H4 (cell line): ENCODE measurements around the gene AK2. TPM values are rescaled to one million over a fixed set of nuclear protein-coding genes. Genes with fewer than 3 reads are reported as not detected.
"Not testable (repeated sequence)": the region's sequence is repeated elsewhere in the genome, so short reads cannot be mapped to it uniquely, and the experiment has no call there.

Source experiments
- DNase-seq: peaks from one replicate; pipeline ENCODE4 v3.0.0-alpha.2; 2015; ENCODE audit warnings: low spot score
- total RNA-seq: library from RNA; depleted of rRNA; stranded (reverse); fragments of >200 nt; shearing (Covaris generic); gene quantifications from 2 replicates; pipeline ENCODE4 v1.2.3, GENCODE V29; 2014; rRNA removed

The AK2 gene
- 178 and 192 TPM in 2 replicates for total RNA-seq

GRCh38 chr1:33036526-33037503, at the start of gene AK2:
Gene AK2, minus strand, starts transcription at chr1:33036883. Its CDS starts 55 bp downstream, at chr1:33036828.
- peak; percentile 99 for DNase-seq

GRCh38 chr1:33086384-33086850, 49.7 kb upstream of the AK2 start:
- peak; percentile 67 for DNase-seq

DNA sequence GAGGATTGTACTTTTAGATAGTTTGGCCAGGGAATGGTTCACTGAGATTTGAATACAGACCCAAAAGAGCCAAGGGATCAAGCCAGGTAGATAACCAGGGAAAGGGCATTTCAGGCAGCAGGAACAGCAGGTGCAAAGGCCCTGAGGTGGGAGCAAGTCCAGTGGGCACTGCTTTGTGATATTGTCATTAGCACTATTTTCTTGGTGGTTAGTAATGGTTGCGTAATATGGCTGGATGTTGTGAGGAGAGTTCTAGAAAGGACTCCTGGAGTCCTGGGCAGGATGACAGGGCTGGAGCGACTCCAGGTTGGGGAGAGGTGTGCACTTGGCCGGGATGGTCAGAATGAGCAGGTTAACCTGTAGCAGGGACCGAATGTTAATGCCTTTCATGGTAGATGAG, 48.6 kb upstream of the AK2 start:
- DNase-seq: no peak

DNA sequence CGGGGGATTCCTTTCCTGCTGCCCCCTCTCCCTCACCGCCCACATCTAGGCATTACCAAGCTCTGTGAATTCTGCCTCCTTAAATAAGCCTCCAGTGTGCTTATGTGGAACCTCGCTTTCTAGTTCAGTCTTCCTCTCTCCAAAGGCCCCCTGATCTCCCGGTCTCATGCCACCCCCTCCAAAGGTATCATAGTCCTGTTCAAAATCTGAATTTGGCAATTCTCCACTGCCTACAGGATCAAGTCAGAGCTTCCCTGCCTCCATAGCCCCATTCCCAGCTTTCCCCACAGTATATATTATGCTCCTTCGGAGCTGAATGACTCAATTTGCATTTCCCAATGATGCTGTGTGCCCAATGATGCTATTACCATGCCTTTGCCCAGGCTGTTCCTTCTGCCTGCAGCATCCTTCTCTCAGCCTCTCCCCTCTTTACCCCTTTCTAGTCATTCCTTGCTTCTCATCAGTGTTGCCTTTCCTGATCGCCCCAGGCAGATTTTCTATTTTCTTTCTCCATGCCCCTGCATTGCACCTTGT, 46.0 kb upstream of the AK2 start:
- no peak for DNase-seq

DNA sequence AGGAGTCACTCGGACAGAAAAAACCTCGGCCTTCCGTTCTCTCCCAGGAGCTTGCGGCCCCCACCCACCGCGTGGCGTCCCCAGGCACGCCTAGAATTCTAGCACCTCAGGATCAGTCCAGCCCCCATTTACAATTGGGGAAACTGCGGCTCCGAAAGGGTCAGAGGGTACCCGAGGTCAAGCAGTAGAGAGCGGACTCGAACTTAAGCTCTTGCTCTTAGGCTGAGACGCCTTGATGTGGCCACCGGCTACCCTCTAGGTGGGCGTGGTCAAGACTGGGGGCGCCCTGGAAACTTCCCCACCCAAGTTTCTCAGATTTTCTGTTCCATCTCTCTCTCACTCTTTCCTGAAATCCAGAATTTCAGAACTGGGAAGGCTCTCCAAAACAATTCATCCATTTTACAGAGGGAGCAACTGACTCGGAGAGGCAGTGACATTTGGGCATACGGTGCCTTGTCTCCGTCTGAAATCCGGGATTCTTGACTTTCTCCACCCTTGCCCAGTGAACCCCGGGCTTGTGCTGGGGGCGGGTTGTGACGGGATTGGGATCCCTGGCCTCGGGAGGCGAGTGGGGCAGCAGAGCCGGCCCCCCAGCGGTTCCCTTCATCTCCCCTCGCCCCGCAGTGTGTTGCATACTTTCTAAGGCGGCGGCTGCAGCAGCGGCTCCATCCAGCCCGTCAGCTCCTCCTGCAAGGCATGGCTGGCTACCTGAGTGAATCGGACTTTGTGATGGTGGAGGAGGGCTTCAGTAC, 45.0 kb upstream of the AK2 start:
- no peak for DNase-seq

DNA sequence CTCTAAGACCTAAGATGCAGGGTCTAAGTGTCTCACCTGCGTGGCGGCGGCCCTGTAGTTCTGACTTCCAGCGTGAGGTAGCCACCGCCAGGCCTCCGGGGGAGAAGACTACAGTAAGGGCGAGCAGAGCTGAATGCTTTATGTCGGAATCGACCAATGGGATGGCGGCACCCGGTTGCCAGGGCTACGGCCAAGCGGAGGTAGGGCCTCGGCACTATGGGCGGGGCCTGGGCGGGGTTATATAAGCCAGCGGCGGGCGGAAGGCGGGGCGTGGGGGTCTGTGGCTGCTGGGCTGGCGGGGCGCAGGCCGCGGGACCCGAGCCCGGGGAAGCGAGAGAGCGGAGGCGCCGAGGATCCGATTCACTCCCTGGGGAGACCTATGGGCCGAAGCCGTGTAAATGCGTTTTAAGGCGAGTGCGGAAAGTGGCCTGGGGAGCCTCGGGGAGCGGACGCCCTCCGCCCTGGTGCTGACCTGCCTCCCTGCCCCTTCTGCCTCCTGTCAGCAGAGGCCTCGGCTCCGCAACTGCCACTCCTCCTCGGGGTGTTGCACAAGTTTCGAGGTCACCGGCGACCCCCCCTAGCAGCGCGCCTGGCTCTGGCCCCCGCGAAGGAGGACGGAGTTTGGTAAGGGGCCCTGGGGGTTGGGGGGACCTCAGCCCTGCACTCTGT, 44.3 kb upstream of the AK2 start, which contains the start of gene AZIN2:
Gene AZIN2, plus strand, starts transcription at position 269 of the 669 bp plus-strand sequence. CDS start 1,097 bp downstream, outside the sequence.
- peak; percentile 94 for DNase-seq

- no peak for DNase-seq
Observed at GRCh38 chr1:33080373-33080772, 43.7 kb upstream of the AK2 start.

- no peak for DNase-seq
Observed at GRCh38 chr1:33078030-33078591, 41.4 kb upstream of the AK2 start.

- no peak for DNase-seq
Observed at GRCh38 chr1:33074193-33074945, 37.7 kb upstream of the AK2 start.

- DNase-seq: no peak
Observed at GRCh38 chr1:33072707-33073106, 36.0 kb upstream of the AK2 start.

DNA sequence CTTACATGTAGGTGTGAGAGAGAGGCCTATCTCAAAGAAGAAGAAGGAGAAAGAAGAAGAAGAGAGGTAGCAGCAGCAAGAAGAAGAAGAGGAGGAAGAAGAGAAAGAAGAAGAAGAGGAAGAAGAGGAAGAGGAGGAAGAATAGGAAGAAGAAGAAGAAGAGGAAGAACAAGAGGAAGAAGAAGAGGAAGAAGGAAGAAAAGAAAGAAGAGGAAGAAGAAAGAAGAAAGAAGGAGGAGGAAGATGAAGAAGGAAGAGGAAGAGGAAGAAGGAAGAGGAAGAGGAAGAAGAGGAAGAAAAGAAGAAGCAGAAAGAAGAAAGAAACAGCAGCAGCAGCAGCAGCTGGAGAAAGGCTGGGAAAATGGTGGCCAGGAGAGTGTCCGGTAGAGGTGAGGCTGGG, 33.9 kb upstream of the AK2 start:
- no peak for DNase-seq

GRCh38 chr1:33068108-33068507, 31.4 kb upstream of the AK2 start:
- not testable (repeated sequence) for DNase-seq

- DNase-seq: not testable (repeated sequence)
Observed at GRCh38 chr1:33066477-33066876, 29.8 kb upstream of the AK2 start.

DNA sequence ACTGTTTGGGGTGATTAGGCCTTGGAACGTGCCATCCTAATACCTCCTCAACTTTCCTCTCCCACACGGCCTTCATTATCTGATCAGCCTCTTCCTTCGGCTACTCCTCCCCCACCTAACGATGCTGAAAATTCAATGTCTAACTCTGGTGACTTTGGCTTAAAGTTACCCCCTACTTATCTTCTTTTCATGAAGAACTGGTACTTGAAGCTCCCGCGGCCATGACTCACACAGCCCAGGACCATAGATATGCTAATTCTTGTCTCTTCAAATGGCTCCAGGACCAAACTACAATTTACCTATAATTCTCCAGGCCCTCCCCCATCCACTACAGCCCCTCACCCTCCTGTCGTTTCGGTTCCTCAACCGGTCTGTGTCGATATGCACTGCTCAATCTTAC, 28.6 kb upstream of the AK2 start:
- no peak for DNase-seq

- DNase-seq: not testable (repeated sequence)
Observed at GRCh38 chr1:33064284-33064683, 27.6 kb upstream of the AK2 start.

GRCh38 chr1:33061834-33062233, 25.2 kb upstream of the AK2 start:
- DNase-seq: no peak

- peak; percentile 92 for DNase-seq
Observed at GRCh38 chr1:33060579-33061083, 23.9 kb upstream of the AK2 start.

DNA sequence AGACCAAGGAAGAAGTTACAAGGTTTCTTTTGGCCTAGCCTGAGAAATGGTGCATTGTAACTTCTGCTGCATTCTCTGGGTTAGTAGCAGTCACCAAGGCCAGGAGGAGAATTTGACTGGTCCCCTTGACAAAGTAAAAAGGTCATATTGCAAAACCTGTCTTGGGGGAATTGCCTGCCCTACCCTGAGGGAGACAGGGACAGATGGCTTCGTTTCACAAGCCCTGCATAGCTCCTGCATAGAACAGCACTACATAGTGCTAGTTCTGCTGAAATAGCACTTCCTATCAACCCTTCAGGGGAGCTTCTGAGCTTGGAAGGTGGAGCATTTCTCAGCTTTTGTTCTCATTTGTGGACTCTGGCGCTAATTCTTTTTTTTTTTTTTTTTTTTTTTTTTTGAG, 20.4 kb upstream of the AK2 start:
- DNase-seq: no peak

- DNase-seq: no peak
Observed at GRCh38 chr1:33056426-33056825, 19.7 kb upstream of the AK2 start.
